ENCODE data around the gene ZDHHC20. TPM values are rescaled to one million over a fixed set of nuclear protein-coding genes. Genes with fewer than 3 reads are reported as not detected.
A peak's percentile ranks its signal among the peaks of the same experiment; 100 is the strongest.

The ZDHHC20 gene
- total and polyA plus RNA-seq, 2 of the 4 experiments (the other 2 are of a cell fraction), result 16.1 to 72.4 TPM

- no peak for ATAC-seq (ENCODE audit: low read depth)
- H2AK5ac ChIP-seq (ENCODE audit: low read depth, low read length), result no peak overlapping the region
- no peak overlapping the region for H4K5ac ChIP-seq (ENCODE audit: low read depth, low read length)
- 0% methylated on average over 6 of the region's 16 CpGs; no CpG with 5 or more reads in 1 of the 2 experiments for WGBS, 2 experiments (ENCODE audit: extremely low coverage in 2 of 2, insufficient read length in 1 of 2)
- H3K27me3 ChIP-seq (ENCODE audit: control insufficient read depth, insufficient read depth, low read length), result no peaks in the 10 kb centered on the region
- peak overlapping the region; percentile 98 for H2AFZ ChIP-seq (replicated peaks; ENCODE audit: low read length, poor library complexity)
- H4K8ac ChIP-seq (ENCODE audit: low read depth in 2 of 2, low read length in 2 of 2), result peak overlapping the region in 1 of 2 experiments; percentile 67; a peak in 1 of 4 replicates
- peaks cover 11 to 23% of the 10 kb centered on the region in 2 experiments for H3K79me1 ChIP-seq (ENCODE audit: low read depth in 1 of 2, low read length in 2 of 2)
- H3K9ac ChIP-seq (ENCODE audit: low read depth, low read length), result peak overlapping the region; percentile 84
- peaks cover 5% of the 10 kb centered on the region; the same call in 1 of the 2 replicates for H4K20me1 ChIP-seq (ENCODE audit: insufficient read depth, low read length)
- dilution Hi-C loops (cut with HindIII; ENCODE audit: low sequenced_read_pairs, unreplicated experiment) (no loop called here), in situ Hi-C loops (cut with MboI; ENCODE audit: low sequenced_read_pairs) (no loop called here), intact Hi-C loops (cut with micrococcal nuclease) (loop anchor here (5.0 kb wide), 1 partner anchor 56 kb away; no protein-coding TSS in a partner anchor)
- H3K4me3 ChIP-seq (ENCODE audit: insufficient read depth, low read depth, low read length), result peak overlapping the region; percentile 88
- peak overlapping the region; percentile 87 for H3K4me2 ChIP-seq (ENCODE audit: low read depth, low read length)
- H3K36me3 ChIP-seq (ENCODE audit: control insufficient read depth, insufficient read depth, low read length), result no peaks in the 10 kb centered on the region
- peak overlapping the region; percentile 76 for H3K27ac ChIP-seq (ENCODE audit: insufficient read depth, low read length)
- H2BK120ac ChIP-seq (ENCODE audit: low read depth, low read length), result no peak overlapping the region
- no peak overlapping the region for H3K14ac ChIP-seq (replicated peaks; ENCODE audit: low read depth, low read length)
- POLR2A ChIA-PET (ENCODE audit: unreplicated experiment), result interaction anchor here (0.6 to 1.2 kb wide), 2 partner anchors 132 to 393 kb away, joined by 3 to 4 read pairs; no protein-coding TSS in a partner anchor
- TF ChIP-seq MAZ (IDR thresholded peaks at IDR 0.05; ENCODE audit: borderline replicate concordance, low read depth, low read length) (no peak), RAD21 (IDR thresholded peaks at IDR 0.05; ENCODE audit: low read length) (no peak), RFX5 (IDR thresholded peaks at IDR 0.05; ENCODE audit: low read depth, low read length) (no peak), CEBPB (IDR thresholded peaks at IDR 0.05; ENCODE audit: low read depth, low read length) (no peak), CHD1 (IDR thresholded peaks at IDR 0.05; ENCODE audit: low read depth, low read length) (no peak), RCOR1 (IDR thresholded peaks at IDR 0.05; ENCODE audit: insufficient replicate concordance, low read length) (no peak), CTCF (conservative IDR thresholded peaks at IDR 0.05; ENCODE audit: low read depth, low read length) (no peak), MAFK (IDR thresholded peaks at IDR 0.05; ENCODE audit: low read depth, low read length) (no peak), SMC3 (IDR thresholded peaks at IDR 0.05; ENCODE audit: low read depth, low read length) (no peak), MXI1 (IDR thresholded peaks at IDR 0.05; ENCODE audit: borderline replicate concordance, low read depth, low read length) (no peak)
- TF ChIP-seq, protein P1, sequence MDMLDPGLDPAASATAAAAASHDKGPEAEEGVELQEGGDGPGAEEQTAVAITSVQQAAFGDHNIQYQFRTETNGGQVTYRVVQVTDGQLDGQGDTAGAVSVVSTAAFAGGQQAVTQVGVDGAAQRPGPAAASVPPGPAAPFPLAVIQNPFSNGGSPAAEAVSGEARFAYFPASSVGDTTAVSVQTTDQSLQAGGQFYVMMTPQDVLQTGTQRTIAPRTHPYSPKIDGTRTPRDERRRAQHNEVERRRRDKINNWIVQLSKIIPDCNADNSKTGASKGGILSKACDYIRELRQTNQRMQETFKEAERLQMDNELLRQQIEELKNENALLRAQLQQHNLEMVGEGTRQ (IDR thresholded peaks at IDR 0.05; ENCODE audit: low read depth, low read length), result no peak
- no peak for DNase-seq
- H3K18ac ChIP-seq (ENCODE audit: low read depth, low read length), result no peak overlapping the region
- H4K91ac ChIP-seq (ENCODE audit: insufficient read depth, low read depth, low read length), result no peak overlapping the region
- peak overlapping the region; percentile 55; the same call in 1 of the 2 replicates for H3K56ac ChIP-seq (ENCODE audit: extremely low read depth, insufficient read depth, low read length)
- no peak overlapping the region for H3K4ac ChIP-seq (ENCODE audit: low read depth, low read length)
- H3K23ac ChIP-seq (ENCODE audit: low read depth, low read length), result 0 out of 2 replicates have a peak overlapping the region, but pooled peaks have one; percentile 46
- no TSS peak for BruUV-seq (replicated peaks)
- CTCF ChIA-PET, result interaction anchor here (1.3 kb wide), 1 partner anchor 18 kb away, joined by 5 read pairs; no protein-coding TSS in a partner anchor
- H2BK15ac ChIP-seq (ENCODE audit: low read depth, low read length), result no peak overlapping the region
- H2BK5ac ChIP-seq (ENCODE audit: low read depth, low read length, poor library complexity, severe bottlenecking), result no peak overlapping the region
- H3K4me1 ChIP-seq (ENCODE audit: control insufficient read depth, insufficient read depth, low read length), result no peaks in the 10 kb centered on the region
- no peaks in the 10 kb centered on the region for H3K9me3 ChIP-seq (ENCODE audit: control insufficient read depth, insufficient read depth, low read length)
- no peak overlapping the region for H2AK9ac ChIP-seq (replicated peaks; ENCODE audit: low read depth, low read length, poor library complexity)
- H2BK20ac ChIP-seq (ENCODE audit: low read depth, low read length), result no peak overlapping the region
- 0 out of 2 replicates have a peak, but pooled peaks cover 3% of the 10 kb centered on the region for H3K9me1 ChIP-seq (ENCODE audit: insufficient read depth, low read length)
These were observed 671 bp downstream of the ZDHHC20 start for GRCh38 chr13:21458451-21458812.
